Aorta (tissue), 5 donors: ENCODE data around the gene ALOX12B. TPM values are rescaled to one million over a fixed set of nuclear protein-coding genes. Genes with fewer than 3 reads are reported as not detected.
"Not testable (repeated sequence)": the region's sequence is repeated elsewhere in the genome, so short reads cannot be mapped to it uniquely, and the experiment has no call there.

ENCODE experiments used
- ATAC-seq: fragments of 200-7000 bp; cut with Tn5 transposase; one replicate; pipeline ENCODE4 v1.9.1; 2022; ENCODE audit warnings: moderate library complexity; ENCODE audit not compliant: low FRiP score
- DNase-seq, 2 donors: peaks; one replicate each; pipeline ENCODE4 v3.0.0-alpha.2; 2020
- H3K27ac ChIP-seq, 2 donors: one replicate each; pipeline ENCODE4 v1.5.1; 2013; ENCODE audit warnings: low read length in 2 of 2, mild to moderate bottlenecking in 2 of 2, moderate library complexity in 2 of 2, control low read depth in 1 of 2, inconsistent platforms in 1 of 2, low read depth in 1 of 2
- H3K27me3 ChIP-seq, 2 donors: one replicate each; pipeline ENCODE4 v1.6.1; 2013; ENCODE audit warnings: control low read depth in 1 of 2, low read length in 1 of 2, mild to moderate bottlenecking in 1 of 2, moderate library complexity in 1 of 2; ENCODE audit not compliant: insufficient read depth in 2 of 2, control insufficient read depth in 1 of 2
- H3K36me3 ChIP-seq, 2 donors: one replicate each; pipeline ENCODE4 v1.6.1; 2013; ENCODE audit warnings: control low read depth in 1 of 2, low read length in 1 of 2, mild to moderate bottlenecking in 1 of 2; ENCODE audit not compliant: insufficient read depth in 2 of 2, control insufficient read depth in 1 of 2
- H3K4me1 ChIP-seq, 2 donors: one replicate each; pipeline ENCODE4 v1.6.1; 2013; ENCODE audit warnings: low read length in 2 of 2, control low read depth in 1 of 2, mild to moderate bottlenecking in 1 of 2, moderate library complexity in 1 of 2; ENCODE audit not compliant: insufficient read depth in 2 of 2, control insufficient read depth in 1 of 2
- H3K4me3 ChIP-seq, 2 donors: one replicate each; pipeline ENCODE4 v1.5.1; 2013; ENCODE audit warnings: low read length in 2 of 2, control low read depth in 1 of 2, mild to moderate bottlenecking in 1 of 2
- H3K9me3 ChIP-seq: one replicate; pipeline ENCODE4 v1.6.1; 2013; ENCODE audit warnings: mild to moderate bottlenecking, low read length; ENCODE audit not compliant: control insufficient read depth
- WGBS, 2 donors: extraction: QIAGEN DNeasy Blood & Tissue Kit; methylation state at CpG; one replicate each; pipeline ENCODE4 v1.1.7; 2013; 5-methylcytosine and 5-hydroxymethylcytosine counted together
- intact Hi-C, 2 donors: fragments of 100-400 bp; cut with DNase I; formaldehyde crosslinking; loops; one replicate each; pipeline versions ENCODE4 v1.14.2 to v1.15.0; 2022
- polyA plus RNA-seq, 2 donors: library from polyadenylated mRNA; stranded (reverse); fragments of 200-250 nt; gene quantifications; one replicate each; pipeline ENCODE4 v1.2.3, GENCODE V29; 2013
- total RNA-seq, 2 donors: library from RNA; stranded (reverse); fragmentation: NEBNext Ultra II Directional; extraction: Animal tissue kit (Norgen Biotek cat#: 25700); gene quantifications; one replicate each; pipeline ENCODE4 v1.2.1, GENCODE V29; 2021
- donor health status: healthy with polysubstance abuse.
- donor health status: Bipolar disorder and iron deficiency.
- donor health status: DM: no; HTN: no; CAD: no.
- donor health status: DM: no; HTN: no; CAD: no.
- donor health status: DM: yes; HTN: yes; CAD: no.

The ALOX12B gene
- total and polyA plus RNA-seq, 4 donors: 0.25 TPM; not detected in 3

DNA sequence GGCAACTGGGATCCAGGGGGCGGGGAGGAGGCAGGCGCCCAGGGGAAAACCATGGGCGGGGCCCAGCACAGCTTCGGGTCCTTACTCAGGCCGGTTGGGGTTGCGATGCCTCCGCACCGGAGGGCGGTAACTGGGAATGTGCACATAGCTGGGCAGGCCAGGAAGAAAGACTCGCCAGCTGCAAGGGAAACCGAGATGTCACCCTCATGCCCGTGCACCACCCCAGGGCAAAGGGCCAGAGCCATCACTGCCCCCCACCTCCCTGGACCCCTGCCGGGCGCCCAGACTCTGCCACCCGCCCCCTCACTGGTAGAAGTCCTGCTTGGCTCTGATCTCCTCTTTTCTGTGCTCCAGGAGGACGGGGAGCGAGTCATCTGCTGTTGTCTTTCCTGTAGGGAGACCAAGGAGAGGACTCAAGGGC lies 6.7 kb downstream of the ALOX12B start:
- intact Hi-C loops: no loop called here
- Histone ChIP-seq H3K4me3 (no peak overlapping the region), H3K36me3 (no peaks in the 10 kb centered on the region), H3K27ac (no peak overlapping the region), H3K9me3 (no peaks in the 10 kb centered on the region), H3K27me3 (no peaks in the 10 kb centered on the region), H3K4me1 (no peaks in the 10 kb centered on the region)
- DNase-seq: peak in 1 of 2 donors; percentile 37
- no peak for ATAC-seq
- 28 to 31% methylated on average over 15 to 17 of the region's 17 CpGs for WGBS, 2 donors

- H3K27me3 ChIP-seq: no peaks in the 10 kb centered on the region
- ATAC-seq (peak; percentile 27), DNase-seq (no peak)
- no peak overlapping the region for H3K4me3 ChIP-seq
- no peaks in the 10 kb centered on the region for H3K36me3 ChIP-seq
- no peaks in the 10 kb centered on the region for H3K9me3 ChIP-seq
- H3K4me1 ChIP-seq: no peaks in the 10 kb centered on the region
- intact Hi-C loops: no loop called here
- H3K27ac ChIP-seq: no peak overlapping the region
- 15 to 18% methylated on average over 25 of the region's 25 CpGs for WGBS, 2 donors
Observed at GRCh38 chr17:8080208-8080798, 7.2 kb downstream of the ALOX12B start.

DNA sequence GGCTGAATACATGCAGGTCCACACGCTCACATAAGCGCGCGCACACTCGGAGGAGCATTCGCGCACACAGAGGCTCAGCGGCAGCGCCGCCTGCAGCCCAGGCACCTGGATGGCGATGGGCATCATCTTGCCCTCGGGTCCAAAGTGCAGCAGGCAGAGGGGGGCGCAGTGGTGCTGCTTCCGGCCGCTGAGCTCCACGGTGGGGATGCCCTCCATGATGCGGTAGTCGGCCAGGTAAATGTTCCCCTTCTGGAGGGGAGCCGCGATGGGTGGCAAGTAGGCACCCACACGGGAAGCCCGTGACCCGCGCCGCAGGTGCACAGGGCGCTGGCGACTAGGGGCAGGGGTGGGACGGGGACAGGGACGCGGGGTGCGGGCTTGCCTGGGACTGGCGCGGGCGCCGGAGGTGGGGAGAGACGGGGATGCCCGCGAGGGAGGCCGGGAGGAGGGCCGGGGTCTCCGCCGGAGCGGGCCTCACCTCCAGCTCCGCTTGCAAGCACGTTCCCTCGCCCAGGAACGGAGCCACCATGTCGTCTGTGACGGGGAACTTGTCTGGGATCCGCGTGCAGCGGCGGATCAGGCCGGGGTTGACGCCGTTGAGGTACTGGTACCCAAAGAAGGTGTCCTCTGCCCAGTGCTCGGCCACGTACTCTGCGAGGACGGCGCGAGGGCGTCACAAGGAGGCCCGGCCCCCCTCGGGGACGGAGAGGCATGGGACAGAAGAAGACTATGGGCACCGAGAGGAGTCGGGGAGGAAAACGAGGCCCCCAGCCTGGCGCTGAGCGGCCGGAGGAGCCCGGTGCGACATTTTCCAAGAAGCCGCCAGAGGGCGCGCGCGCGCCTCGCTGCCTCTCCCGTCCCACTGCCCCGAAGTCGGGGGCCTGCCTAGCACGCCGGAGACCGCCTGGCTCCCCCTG lies 8.0 kb downstream of the ALOX12B start:
- ATAC-seq (peak; percentile 92), DNase-seq (peak; percentile 76 to 93)
- H3K4me3 ChIP-seq: peak overlapping the region in 1 of 2 donors; percentile 11
- H3K36me3 ChIP-seq: no peaks in the 10 kb centered on the region
- no peaks in the 10 kb centered on the region for H3K9me3 ChIP-seq
- intact Hi-C loops: loop anchor here in 1 of 2 donors (10.0 kb wide), 1 partner anchor 225 kb away; no protein-coding TSS in a partner anchor
- H3K27ac ChIP-seq: no peak overlapping the region
- no peaks in the 10 kb centered on the region for H3K4me1 ChIP-seq
- no peaks in the 10 kb centered on the region for H3K27me3 ChIP-seq
- 2% methylated on average over 79 to 87 of the region's 87 CpGs for WGBS, 2 donors

DNA sequence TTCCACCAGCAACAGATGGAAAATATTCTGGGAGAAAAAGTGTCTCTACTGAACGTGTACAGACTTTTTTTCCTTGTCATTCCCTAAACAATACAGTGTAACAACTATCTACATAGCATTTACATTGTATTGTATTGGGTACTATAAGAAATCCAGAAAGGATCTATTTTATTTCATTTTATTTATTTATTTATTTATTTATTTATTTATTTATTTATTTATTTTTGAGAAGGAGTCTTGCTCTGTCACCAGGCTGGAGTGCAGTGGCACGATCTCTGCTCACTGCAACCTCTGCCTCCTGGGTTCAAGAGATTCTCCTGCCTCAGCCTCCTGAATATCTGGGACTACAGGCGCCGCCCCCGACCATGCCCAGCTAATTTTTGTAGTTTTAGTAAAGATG lies 9.6 kb downstream of the ALOX12B start:
- H3K4me1 ChIP-seq, H3K36me3 ChIP-seq, H3K27ac ChIP-seq, DNase-seq, H3K4me3 ChIP-seq, H3K9me3 ChIP-seq, H3K27me3 ChIP-seq, ATAC-seq: not testable (repeated sequence)
- WGBS, 2 donors: 86 to 91% methylated on average over 5 of the region's 5 CpGs
- intact Hi-C loops: loop anchor here in 1 of 2 donors (10.0 kb wide), 1 partner anchor 227 kb away; no protein-coding TSS in a partner anchor

- intact Hi-C loops: loop anchor here in 1 of 2 donors (10.0 kb wide), 1 partner anchor 228 kb away; no protein-coding TSS in a partner anchor
- Histone ChIP-seq H3K9me3 (no peaks in the 10 kb centered on the region), H3K4me1 (no peaks in the 10 kb centered on the region), H3K27me3 (no peaks in the 10 kb centered on the region), H3K36me3 (no peaks in the 10 kb centered on the region), H3K4me3 (no peak overlapping the region), H3K27ac (no peak overlapping the region)
- no peak for ATAC-seq
- WGBS, 2 donors: 89% methylated on average over 13 of the region's 13 CpGs
- DNase-seq: peak; percentile 40 to 62
Observed at GRCh38 chr17:8076502-8077266, 10.8 kb downstream of the ALOX12B start.

DNA sequence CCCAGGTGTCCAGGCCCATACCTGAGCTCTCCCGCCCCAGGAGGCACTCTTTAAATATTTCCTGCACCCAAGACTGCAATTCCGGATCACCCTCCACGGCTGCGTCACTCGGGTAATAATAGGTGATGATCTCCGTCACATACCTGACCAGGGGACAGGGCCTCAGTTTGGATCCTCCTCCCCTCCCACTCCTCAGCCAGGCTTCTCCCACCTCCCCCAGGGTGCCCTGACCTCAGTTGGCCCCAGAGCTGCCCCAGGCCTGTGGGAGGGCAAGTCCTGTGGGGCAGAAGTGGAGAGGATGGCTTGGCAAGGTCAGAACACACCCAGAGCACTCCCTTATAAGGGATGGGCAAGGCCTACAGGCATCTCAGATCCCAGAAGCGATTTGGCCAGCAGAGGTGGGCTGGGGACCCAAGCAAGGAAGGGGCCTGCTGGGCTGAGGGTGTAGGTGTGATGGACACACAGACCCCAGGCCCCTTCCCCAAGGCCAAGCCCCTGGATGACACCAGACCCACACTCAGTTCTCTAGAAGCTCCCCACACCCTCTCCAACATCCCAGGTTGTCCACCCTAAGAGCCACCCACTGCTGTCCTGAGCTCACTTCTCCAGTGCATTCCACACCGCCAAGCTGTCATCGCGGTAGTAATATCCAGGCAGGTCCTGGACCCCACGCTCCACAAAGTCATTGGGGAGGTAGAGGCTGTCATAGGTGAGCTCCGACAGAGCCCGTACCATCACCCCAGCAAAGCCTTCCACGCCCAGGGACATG lies 11.8 kb downstream of the ALOX12B start:
- no peak overlapping the region for H3K4me3 ChIP-seq
- H3K27ac ChIP-seq: no peak overlapping the region
- H3K27me3 ChIP-seq: no peaks in the 10 kb centered on the region
- intact Hi-C loops: loop anchor here in 1 of 2 donors (10.0 kb wide), 1 partner anchor 229 kb away; no protein-coding TSS in a partner anchor
- no peaks in the 10 kb centered on the region for H3K9me3 ChIP-seq
- no peak for ATAC-seq
- 90 to 95% methylated on average over 14 of the region's 14 CpGs for WGBS, 2 donors
- H3K36me3 ChIP-seq: no peaks in the 10 kb centered on the region
- no peaks in the 10 kb centered on the region for H3K4me1 ChIP-seq
- DNase-seq: peak; percentile 21 to 55

- 86 to 89% methylated on average over 3 of the region's 3 CpGs for WGBS, 2 donors
- Histone ChIP-seq H3K36me3 (no peaks in the 10 kb centered on the region), H3K27ac (no peak overlapping the region), H3K4me3 (no peak overlapping the region), H3K9me3 (no peaks in the 10 kb centered on the region), H3K27me3 (no peaks in the 10 kb centered on the region), H3K4me1 (no peaks in the 10 kb centered on the region)
- peak in 1 of 2 donors; percentile 30 for DNase-seq
- intact Hi-C loops: loop anchor here in 1 of 2 donors (10.0 kb wide), 1 partner anchor 230 kb away; no protein-coding TSS in a partner anchor
- no peak for ATAC-seq
Observed at GRCh38 chr17:8075081-8075480, 12.4 kb downstream of the ALOX12B start.

DNA sequence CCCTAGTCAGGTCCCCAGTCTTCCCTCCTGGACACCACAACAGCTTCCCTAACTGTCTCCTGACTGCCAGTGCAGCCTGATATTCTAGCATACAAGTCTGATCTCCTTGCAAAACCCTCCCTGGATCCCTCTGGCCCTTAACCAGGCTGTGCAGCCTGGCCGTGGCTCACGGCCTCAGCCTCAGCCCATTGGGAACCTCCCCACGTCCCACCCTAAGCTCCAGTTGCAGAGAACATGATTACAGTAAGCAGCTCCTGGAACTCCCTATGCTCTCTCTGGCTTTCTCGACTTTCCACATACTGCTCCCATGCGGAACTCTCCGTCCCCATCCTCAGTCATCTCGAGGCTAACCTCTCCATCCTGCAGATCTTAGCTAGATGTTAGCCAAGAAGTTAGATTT lies 13.0 kb downstream of the ALOX12B start:
- H3K27me3 ChIP-seq: no peaks in the 10 kb centered on the region
- ATAC-seq (no peak), DNase-seq (peak; percentile 36 to 39)
- H3K9me3 ChIP-seq: no peaks in the 10 kb centered on the region
- WGBS, 2 donors: 36 to 42% methylated on average over 7 of the region's 7 CpGs
- H3K4me1 ChIP-seq: no peaks in the 10 kb centered on the region
- H3K36me3 ChIP-seq: no peaks in the 10 kb centered on the region
- H3K27ac ChIP-seq: no peak overlapping the region
- no peak overlapping the region for H3K4me3 ChIP-seq
- intact Hi-C loops: loop anchor here in 1 of 2 donors (10.0 kb wide), 1 partner anchor 230 kb away; no protein-coding TSS in a partner anchor
